ENCODE data around the gene ALK. TPM values are rescaled to one million over a fixed set of nuclear protein-coding genes. Genes with fewer than 3 reads are reported as not detected.

Gene ALK
- total RNA-seq, 4 donors from 2014 or later: 0.85 to 2.4 (median 1.8) TPM

GRCh38 chr2:29255004-29255403 lies 666.4 kb downstream of the ALK start:
- TF ChIP-seq, protein P1, sequence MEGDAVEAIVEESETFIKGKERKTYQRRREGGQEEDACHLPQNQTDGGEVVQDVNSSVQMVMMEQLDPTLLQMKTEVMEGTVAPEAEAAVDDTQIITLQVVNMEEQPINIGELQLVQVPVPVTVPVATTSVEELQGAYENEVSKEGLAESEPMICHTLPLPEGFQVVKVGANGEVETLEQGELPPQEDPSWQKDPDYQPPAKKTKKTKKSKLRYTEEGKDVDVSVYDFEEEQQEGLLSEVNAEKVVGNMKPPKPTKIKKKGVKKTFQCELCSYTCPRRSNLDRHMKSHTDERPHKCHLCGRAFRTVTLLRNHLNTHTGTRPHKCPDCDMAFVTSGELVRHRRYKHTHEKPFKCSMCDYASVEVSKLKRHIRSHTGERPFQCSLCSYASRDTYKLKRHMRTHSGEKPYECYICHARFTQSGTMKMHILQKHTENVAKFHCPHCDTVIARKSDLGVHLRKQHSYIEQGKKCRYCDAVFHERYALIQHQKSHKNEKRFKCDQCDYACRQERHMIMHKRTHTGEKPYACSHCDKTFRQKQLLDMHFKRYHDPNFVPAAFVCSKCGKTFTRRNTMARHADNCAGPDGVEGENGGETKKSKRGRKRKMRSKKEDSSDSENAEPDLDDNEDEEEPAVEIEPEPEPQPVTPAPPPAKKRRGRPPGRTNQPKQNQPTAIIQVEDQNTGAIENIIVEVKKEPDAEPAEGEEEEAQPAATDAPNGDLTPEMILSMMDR (IDR thresholded peaks at IDR 0.05; ENCODE audit: low read depth): no peak

DNA sequence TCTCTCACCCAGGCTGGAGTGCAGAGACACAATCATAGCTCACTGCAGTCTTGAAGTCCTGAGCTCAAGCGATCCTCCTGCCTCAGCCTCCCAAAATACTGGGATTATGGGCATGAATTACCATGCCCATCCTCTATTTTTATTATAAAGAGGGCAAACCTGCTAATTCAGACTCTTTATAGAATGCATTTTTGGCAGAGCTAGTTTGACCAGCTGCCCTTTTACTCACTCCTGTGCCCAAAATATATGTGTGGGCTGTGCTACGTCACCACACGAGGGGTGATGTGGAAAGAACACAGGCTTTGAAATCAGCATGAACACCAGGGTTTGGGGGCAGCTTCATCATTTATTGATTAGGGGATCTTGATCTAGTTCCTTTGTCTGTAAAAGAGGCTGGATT lies 668.4 kb downstream of the ALK start:
- TF ChIP-seq, protein P1 (IDR thresholded peaks at IDR 0.05; ENCODE audit: low read depth): no peak

- TF ChIP-seq, protein P1 (IDR thresholded peaks at IDR 0.05; ENCODE audit: low read depth): no peak
Observed at GRCh38 chr2:29251406-29251805, 670.0 kb downstream of the ALK start.

- TF ChIP-seq, protein P1 (IDR thresholded peaks at IDR 0.05; ENCODE audit: low read depth): no peak
Observed at GRCh38 chr2:29250977-29251376, 670.4 kb downstream of the ALK start.

GRCh38 chr2:29249666-29250253 lies 671.6 kb downstream of the ALK start:
- TF ChIP-seq, protein P1 (IDR thresholded peaks at IDR 0.05; ENCODE audit: low read depth): no peak

GRCh38 chr2:29247336-29247914 lies 674.0 kb downstream of the ALK start:
- TF ChIP-seq, protein P1 (IDR thresholded peaks at IDR 0.05; ENCODE audit: low read depth): no peak

DNA sequence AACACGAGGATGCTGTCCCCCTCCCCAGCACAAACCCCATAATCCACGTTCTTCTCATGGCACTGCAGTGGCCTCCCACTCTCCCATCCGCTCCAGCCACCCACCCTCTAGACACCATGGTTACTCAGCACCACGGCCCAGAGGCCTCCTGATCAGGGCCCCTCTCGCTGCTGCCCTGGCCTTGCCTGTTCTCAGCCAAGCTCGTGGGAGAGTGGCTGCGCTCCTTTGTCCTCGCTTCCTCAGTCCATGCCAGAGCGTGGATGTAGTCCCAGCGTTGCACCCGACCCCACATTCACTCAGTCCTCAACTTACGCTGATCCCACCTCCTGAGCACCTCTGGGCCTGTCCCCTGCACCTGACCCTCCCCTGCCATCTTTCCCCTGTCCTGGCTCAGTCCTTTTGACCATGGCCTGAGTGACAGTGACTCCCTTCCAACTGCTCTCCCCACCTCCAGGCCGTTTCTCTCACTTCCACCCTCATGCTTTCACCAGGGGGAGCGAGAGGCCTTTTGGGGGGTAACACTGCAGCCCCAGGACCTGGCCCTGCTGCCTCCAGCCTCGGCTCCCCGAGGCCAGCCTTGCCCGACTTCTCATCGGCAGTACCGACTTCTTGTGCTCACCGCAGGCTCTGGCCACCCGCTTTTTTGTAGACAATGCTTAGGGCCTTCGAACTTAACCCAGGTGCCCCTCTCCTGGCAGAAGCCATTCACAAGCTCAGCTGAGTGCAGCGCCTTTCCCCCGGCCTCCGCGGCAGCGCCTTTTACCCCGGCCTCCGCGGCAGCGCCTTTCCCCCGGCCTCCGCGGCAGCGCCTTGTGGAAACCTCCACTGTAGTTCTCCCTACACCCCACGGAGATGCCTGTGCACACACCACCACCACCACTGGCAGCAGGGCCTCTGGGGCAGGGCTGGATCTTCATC lies 674.7 kb downstream of the ALK start:
- TF ChIP-seq, protein P1 (IDR thresholded peaks at IDR 0.05; ENCODE audit: low read depth): no peak
